Measurements from ENCODE around the gene DNAH11.
A peak's percentile ranks its signal among the peaks of the same experiment; 100 is the strongest.
"Not testable (repeated sequence)": the region's sequence is repeated elsewhere in the genome, so short reads cannot be mapped to it uniquely, and the experiment has no call there.

Gene DNAH11

GRCh38 chr7:21730399-21730798, 187.6 kb downstream of the DNAH11 start:
- DNase-seq: no peak

GRCh38 chr7:21731977-21732376, 189.1 kb downstream of the DNAH11 start:
- DNase-seq: no peak

GRCh38 chr7:21732956-21733355, 190.1 kb downstream of the DNAH11 start:
- not testable (repeated sequence) for DNase-seq

GRCh38 chr7:21733837-21734236, 191.0 kb downstream of the DNAH11 start:
- DNase-seq: no peak

- no peak for DNase-seq
These were observed 200.7 kb downstream of the DNAH11 start for GRCh38 chr7:21743493-21743892.

GRCh38 chr7:21746949-21747348, 204.1 kb downstream of the DNAH11 start:
- DNase-seq: no peak

- DNase-seq: no peak
These were observed 205.0 kb downstream of the DNAH11 start for GRCh38 chr7:21747806-21748205.

- DNase-seq: no peak
These were observed 206.5 kb downstream of the DNAH11 start for GRCh38 chr7:21749378-21749777.

GRCh38 chr7:21753071-21753470, 210.2 kb downstream of the DNAH11 start:
- DNase-seq: no peak

GRCh38 chr7:21754963-21755362, 212.1 kb downstream of the DNAH11 start:
- no peak for DNase-seq

GRCh38 chr7:21757537-21758282, 214.9 kb downstream of the DNAH11 start:
- no peak for DNase-seq

GRCh38 chr7:21758286-21758685, 215.4 kb downstream of the DNAH11 start:
- no peak for DNase-seq

- no peak for DNase-seq
These were observed 219.6 kb downstream of the DNAH11 start for GRCh38 chr7:21762469-21762868.

GRCh38 chr7:21763818-21764217, 221.0 kb downstream of the DNAH11 start:
- no peak for DNase-seq

GRCh38 chr7:21766218-21766617, 223.4 kb downstream of the DNAH11 start:
- DNase-seq: no peak

GRCh38 chr7:21767300-21767900, 224.6 kb downstream of the DNAH11 start:
- peak; percentile 26 for DNase-seq

GRCh38 chr7:21768279-21768678, 225.4 kb downstream of the DNAH11 start:
- no peak for DNase-seq

- DNase-seq: no peak
These were observed 228.4 kb downstream of the DNAH11 start for GRCh38 chr7:21771266-21771665.

- DNase-seq: no peak
These were observed 229.2 kb downstream of the DNAH11 start for GRCh38 chr7:21771906-21772610.

- no peak for DNase-seq
These were observed 230.5 kb downstream of the DNAH11 start for GRCh38 chr7:21773326-21773725.

GRCh38 chr7:21777921-21778320, 235.1 kb downstream of the DNAH11 start:
- DNase-seq: no peak

- no peak for DNase-seq
These were observed 236.1 kb downstream of the DNAH11 start for GRCh38 chr7:21778953-21779352.

GRCh38 chr7:21782996-21783395, 240.2 kb downstream of the DNAH11 start:
- DNase-seq: no peak

GRCh38 chr7:21784989-21785388, 242.2 kb downstream of the DNAH11 start:
- DNase-seq: no peak
